HG03565 (cell line): ENCODE data around the gene NPLOC4.

Experiments
- ATAC-seq: cut with Tn5 transposase; IDR thresholded peaks from one replicate; pipeline ENCODE4 v1.9.1; 2021; ENCODE audit warnings: mild to moderate bottlenecking, moderate library complexity; ENCODE audit not compliant: unreplicated experiment

Gene NPLOC4

DNA sequence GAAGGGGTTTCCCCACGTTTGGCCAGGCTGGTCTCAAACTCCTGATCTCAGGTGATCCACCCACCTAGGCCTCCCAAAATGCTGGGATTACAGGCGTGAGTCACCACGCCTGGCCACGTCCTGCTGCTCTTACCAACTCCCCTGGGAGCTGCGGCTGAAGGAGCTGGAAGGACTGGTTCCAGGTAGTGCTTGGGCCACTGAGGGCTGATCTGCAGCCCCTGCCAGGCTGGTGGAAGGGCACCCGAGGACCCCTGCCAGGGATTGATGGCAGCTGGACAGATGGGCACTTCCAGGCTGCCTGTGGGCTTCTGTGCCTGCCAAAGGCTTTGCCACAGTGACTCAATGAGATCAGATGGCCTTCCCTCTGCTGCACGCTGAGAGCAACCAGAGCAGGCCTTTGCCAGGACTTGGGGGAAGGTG lies 27.1 kb upstream of the NPLOC4 start:
- ATAC-seq: no peak

DNA sequence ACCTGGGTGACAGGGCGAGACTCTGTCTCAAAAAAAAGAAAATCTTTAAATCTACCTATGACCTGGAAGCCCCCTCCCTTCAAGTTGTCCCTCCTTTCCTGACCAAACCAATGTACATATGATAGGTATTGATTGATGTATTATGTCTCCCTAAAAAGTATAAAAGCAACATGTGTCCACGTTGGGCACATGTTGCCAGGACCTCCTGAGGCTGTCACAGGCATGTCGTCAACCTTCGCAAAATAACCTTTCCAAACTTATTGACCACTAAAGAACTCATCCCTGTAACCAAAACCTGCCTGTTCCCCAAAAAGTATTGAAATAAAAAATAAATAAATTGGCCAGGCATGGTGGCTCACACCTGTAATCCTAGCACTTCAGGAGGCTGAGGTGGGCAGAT lies 25.1 kb upstream of the NPLOC4 start:
- no peak for ATAC-seq

DNA sequence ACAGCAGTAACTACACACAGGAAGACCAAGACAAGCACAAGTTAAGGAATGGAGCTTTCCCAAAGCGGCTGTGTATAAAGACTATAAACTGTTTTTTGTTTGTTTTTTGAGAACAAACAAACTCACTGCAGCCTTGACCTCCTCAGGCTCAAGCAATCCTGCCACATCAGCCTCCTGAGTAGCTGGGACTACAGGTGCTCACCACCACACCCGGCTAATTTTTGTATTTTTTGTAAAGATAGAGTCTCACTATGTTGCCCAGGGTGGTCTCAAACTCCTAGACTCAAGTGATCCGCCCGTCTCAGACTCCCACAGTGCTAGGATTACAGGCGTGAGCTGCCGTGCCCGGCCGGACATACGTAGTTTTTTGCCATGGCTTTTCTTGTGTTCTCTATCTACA lies 23.5 kb upstream of the NPLOC4 start:
- ATAC-seq: no peak

DNA sequence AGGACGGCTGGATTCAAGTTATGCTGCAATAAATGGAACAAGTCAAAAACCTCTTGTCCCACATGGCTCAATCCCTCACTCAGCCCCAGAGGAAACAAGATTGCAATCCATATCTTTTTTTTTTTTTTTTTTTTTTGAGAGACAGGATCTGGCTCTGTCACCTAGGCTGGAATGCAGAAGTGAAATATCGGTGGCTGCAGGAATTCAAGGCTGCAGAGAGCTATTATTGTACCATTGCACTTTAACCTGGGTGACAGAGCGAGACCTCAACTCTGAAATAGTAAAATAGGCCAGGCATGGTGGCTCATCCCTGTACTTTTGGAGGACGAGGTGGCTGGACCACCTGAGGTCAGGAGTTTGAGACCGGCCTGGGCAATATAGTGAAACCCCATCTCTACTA lies 22.1 kb upstream of the NPLOC4 start:
- no peak for ATAC-seq

DNA sequence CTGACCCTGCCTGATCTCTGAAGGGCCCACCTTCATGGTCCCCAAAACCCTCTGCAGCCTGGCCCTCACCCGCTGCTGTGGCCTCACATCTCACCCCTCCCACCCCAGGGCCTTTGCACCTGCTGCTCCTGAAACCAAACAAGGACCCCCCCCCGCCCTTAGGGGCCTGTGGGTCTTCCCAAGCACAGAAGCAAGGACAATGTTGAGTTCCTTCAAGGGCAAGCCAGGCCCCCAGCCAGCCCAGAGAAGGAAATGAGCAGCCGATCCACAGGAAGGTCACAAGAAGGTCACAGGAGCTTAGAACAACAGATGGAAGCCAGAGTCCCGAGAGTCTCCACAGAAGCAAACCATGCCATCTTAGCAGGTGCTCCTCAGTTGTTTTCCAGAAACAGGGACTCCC lies 19.9 kb upstream of the NPLOC4 start:
- no peak for ATAC-seq

DNA sequence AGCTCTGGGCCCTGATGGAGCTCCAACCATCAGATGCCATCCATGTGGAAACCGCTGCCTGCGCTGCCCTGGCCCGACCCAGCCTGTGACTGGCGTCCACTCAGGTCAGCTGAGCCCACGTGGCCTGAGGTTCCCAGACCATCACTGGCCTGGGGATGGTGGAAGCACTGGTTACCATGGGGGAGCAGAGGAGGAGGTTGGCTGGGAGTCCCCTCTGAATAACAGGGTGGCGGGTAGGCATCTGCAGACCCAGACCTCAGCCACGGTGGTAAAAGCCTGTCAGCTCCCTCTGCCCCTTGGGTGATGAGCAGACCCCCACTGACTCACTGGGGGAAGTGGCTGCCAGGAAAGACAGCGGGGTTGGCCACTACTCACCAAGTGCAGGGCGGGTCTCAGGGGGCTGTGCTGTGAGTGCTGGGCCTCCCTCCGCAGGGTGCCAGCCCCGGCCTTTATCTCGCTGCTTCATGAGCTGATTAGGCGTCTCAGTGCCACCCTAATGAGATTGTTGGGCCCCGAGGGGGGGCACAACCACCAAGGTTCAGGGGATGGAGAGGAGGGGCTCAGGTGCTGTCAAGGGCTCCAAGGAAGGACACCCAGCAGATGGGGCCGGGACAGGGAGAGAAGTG lies 19.3 kb upstream of the NPLOC4 start, which contains the start of gene PDE6G:
PDE6G (minus strand) TSS at position 425 of the 626 bp plus-strand sequence. CDS start 3,237 bp downstream, outside the sequence.
- ATAC-seq: no peak

DNA sequence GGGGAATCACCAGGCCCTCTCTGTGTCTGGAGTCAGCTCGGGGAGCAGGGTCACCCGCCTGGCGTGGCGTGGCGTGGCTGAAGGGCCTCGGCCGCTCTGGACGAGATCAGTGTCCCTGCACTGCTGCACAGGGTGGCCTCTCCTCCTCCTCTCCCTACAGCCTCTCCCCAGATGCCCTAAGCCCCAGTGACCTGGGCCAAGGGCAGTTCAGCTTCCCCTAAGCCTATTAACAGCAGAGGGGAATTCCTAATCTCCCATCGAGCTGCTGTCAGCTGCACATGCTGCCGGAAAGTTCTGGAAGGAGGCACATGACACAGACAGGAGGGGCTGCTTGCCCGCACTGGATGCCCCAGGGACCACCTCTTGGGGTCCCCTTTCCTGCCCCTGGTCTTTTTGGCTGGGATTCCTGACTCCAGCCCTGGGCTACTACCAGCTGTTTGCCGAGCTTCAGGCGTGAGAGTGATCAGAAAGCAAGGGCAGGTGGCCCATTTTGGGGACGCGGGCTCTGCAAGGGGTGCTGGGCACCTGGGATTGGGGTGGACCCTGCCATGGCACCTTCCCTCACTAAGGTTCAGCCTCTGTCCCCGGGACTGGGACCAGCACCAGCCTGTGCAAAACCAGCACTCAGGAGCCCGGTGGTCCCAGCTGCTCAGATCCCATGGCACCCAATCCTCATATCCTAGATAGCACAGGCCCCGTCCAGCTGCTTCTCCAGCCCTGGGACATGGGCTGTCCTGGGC lies 18.6 kb upstream of the NPLOC4 start:
- no peak for ATAC-seq

DNA sequence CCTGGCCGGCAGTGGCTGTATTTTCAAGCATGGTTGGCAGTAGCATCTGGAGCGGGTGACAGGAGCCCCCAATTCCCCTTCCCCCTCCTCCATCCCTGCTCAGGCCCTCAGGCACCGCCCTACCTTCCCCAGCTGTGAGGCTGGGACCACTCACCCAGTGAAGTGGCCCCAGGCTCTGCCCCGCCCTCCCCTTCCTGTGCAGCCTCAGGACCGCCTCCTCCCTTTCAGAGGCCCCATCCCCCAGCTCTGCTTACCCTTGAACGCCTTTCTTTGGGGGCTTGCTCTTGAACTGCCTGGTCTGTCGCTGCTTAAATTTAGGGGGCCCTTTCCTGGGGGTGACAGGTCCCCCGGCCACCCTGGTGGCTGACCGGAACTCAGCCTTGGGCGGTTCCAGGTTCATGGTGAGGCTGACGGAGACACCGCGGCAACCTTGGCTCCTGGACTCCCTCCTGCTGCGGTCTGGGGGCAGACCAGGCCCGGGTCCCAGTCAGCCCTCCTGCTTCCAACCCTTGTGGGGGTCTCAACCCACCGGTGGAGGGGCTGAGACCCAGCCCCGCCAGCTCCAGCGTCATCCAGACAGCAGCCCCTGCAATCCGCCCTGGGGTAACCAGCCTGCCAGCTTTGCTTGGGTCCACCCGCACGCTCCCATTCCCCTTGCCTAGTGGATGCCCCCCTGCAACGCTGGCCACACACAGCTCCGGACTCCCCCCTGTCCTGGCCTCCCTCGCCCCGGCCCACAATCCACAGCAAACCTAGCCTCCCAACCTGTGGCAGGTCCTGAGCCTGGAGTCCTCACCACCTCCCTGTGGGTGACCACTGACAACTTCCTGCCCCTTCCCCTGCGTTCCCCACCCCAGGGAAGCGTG lies 16.2 kb upstream of the NPLOC4 start:
- ATAC-seq: no peak

DNA sequence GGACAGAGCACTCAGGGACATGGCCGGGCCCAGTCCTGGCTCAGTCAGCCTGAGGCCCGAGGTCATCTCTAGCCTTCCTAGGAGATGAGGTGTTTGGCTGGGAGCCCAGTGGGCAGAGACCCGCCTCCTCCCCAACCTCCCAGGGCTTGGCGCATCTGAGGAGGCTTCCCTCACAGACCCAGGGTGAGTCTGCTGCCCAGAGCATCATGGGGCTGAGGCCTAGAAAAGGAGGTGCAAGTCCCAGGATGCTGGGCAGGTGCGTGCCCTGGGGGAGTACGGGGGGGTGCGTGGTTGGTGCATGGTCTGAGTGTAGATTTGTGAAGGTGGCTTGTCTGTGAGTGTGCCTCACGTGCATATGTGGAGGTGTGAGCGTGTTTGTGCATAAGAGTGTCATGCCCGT lies 14.8 kb upstream of the NPLOC4 start:
- ATAC-seq: no peak

DNA sequence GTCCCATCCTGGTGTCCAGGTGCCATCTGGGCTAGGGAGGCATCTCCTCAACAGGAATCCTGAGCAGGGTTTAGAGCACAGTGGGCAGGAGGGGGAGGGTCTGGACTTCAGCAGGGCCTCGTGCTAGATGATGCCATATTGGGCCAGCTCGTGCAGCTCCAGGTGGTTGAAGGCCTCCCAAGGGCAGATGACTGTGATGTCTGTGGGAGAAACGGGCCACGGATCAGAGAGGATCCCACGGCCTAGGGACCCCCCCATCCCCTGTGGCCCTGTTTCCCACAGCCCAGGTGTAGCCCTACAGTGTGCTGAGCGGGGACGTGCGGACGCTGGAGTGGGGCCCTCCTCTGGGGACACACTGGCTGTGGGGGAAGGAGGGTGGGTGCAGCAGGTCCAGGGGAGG lies 14.0 kb upstream of the NPLOC4 start:
- ATAC-seq: no peak

DNA sequence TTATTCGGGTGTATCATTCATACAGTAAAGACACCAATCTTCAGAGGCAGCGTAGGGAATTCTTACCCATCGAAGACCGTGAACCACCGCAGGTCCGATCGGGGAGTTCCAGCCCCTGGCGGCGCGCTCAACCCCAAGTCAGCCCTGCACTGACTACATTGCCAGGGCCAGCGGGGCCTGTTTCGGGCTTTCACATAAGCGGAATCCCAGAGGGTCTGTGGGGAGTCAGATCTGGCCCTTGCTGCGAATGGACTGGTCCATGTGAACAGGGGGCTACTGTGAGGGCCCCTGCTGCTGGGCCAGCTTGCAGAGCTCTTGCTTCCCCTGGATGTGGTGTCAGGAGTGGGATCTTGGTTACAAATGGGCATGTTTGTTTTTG lies 11.8 kb upstream of the NPLOC4 start:
- no peak for ATAC-seq

DNA sequence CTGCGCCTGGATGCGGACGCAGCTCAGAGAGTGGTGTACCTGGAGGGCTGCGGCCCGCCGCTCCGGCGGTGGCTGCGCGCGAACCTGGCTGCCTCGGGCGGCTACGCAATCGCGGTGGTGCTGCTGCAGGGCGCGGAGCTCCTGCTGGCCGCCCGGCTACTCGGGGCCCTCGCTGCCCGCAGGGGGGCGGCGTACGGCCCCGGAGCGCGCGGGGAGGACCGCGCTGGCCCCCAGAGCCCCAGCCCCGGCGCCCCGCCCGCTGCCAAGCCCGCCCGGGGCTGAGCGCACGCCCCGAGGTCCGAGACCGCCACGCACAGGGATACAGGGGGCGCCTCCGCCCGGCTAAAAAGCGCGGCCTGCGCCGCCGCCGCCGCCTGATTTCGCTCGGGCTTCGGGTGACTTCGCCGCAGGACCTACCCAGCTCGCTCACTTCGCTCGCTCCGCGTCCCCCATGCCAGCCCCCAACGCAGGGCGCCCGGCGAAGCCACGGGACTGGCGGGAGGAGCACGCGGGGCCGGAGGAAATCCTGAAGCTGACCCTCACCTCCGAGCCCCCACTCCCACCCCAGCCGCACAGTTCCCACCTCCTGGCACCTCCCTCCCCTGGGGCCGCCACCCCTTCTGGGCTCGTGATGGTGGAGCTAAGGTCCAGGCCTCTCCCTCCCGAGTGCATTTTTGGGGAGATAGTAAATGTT lies 11.2 kb upstream of the NPLOC4 start:
- ATAC-seq: no peak

DNA sequence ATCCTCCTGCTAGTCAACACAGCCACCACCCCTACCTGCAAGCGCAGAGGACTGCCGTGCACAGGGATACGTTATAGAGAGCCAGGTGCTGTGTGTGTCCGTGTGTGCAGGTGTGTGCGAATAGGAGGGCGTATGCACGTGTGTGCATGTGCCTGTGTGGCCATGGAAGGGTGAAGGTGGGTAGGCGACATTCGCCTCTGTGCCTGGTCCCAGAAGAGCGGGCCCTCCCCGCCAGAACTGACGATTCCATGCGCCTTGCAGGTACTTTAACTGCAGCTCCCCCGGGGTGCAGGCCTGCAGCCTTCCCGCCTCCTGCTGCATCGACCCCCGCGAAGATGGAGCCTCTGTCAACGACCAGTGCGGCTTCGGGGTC lies 10.7 kb upstream of the NPLOC4 start:
- ATAC-seq: no peak

DNA sequence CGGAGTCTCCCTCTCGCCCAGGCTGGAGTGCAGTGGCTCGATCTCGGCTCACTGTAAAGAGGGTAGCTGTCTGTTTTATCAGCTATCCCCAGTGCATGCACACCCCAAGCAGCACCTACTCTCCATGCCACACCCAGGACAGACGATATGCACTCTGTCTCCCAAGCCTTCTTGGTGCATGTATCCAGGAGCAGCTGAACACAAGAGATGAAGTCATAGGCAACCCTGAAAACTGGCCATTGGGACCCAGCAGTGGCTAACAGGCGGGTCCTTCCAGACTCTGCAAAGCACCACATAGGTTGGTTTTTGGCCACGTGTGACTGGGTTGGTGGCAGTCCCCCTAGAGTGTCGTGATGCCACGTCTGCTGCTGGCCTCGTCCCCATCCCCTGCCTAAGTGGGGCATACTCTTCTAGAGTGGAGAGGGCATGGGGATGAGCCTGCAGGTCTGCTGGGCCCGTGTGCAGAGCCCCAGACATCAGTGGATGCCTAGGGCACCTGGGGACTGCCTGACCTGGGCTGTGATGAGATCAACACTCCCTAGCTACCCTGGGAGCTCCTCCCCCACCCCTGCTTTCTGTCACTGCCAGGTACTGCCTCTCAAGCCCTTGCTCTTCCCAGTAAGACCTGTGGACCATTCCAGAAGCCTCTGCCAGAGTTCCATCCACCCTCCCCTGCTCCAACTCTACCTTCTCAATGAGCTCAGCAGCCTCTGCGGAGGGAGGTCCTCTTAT lies 10.1 kb upstream of the NPLOC4 start:
- ATAC-seq: no peak

DNA sequence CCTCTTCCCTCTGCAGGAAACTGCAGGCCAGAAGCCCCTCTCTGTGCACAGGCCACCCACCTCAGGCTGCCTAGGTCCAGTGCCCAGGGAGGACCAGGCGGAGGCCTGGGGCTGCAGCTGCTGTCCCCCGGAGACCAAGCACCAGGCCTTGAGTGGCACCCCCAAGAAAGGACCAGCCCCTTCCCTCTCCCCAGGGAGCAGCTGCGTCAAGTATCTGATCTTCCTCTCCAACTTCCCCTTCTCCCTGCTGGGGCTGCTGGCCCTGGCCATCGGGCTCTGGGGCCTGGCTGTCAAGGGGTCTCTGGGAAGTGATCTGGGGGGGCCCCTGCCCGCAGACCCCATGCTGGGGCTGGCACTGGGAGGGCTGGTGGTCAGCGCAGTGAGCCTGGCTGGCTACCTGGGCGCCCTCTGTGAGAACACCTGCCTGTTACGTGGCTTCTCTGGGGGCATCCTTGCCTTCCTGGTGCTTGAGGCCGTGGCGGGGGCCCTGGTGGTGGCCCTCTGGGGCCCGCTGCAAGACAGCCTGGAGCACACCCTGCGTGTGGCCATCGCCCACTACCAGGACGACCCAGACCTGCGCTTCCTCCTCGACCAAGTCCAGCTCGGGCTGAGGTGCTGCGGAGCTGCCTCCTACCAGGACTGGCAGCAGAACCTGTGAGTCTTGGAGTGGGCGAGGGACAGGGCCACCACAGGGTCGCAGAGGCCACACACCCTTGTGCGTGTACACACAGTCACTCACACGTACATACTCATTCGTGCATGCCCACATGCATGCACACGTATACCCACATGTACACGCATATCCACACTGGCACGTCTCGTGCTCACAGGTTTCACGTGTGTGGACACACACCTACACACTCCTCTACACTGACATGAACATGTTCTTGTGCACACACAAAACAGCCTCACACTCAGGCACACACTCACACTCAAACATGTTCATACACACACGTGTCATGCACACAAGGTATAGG lies 8.4 kb upstream of the NPLOC4 start:
- ATAC-seq: no peak

DNA sequence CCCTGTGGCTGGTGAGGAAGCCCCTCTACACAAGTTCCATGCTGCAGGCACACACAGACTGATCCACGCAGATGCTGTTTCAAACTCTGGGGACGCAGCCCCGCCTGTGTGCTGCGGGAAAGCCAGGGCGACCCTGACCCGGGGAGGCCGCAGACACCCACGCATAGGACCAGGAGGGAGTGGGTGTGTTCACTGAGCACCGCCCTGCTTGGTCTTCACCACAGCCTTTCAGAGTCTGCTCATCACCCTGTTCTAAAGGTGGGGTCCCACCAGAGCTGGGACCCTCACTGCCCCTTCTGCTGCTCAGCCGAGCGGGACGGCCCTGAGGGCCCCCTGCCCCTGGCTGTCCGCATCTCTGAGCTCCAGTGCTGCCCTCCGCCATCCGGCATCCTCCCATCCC lies 7.6 kb upstream of the NPLOC4 start:
- ATAC-seq: no peak

DNA sequence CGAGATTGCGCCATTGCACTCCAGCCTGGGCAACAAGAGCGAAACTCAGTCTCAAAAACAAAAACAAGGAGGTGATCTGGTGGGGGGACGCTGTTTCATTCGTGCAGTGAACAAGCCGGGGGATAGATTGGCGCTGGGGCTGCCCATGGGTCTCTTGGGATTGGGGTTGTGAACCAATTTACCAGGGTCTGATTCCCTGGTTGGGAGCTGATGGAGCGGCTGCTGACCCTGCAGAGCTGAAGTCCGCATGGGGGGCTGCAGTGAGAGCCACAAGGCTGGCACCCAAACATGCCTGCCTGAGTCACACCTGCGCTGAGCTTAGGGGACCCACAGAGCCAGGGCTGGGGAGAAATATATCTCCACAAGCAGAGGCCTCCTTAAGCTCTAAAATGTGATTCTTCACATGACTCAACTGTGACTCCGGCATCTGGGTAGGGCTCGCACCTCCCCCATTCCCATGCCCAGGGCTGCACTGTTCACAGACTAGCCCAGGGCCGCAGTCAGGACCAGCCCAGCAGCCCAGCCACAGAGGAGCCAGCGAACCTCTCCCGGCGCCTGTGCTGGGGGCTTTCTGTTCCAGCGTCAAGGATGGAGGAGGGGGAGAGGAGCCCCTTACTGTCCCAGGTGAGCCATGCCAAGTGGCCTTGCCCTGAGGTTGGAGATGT lies 5.0 kb upstream of the NPLOC4 start:
- no peak for ATAC-seq

DNA sequence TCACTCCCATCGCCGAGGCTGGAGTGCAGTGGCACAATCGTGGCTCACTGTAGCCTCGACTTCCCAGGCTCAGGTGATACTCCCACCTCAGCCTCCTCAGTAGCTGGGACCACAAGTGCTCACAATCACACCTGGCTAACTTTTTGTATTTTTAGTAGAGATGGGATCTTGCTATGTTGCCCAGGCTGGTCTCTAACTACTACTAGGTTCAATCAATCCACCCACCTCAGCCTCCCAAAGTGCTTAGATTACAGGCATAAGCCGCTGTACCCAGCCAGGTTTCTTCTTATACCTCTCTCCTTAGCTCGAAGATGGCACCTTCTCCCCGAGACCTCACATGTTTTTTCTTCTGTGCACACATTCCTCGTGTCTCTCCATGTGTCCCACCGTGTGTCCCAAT lies 3.1 kb upstream of the NPLOC4 start:
- ATAC-seq: no peak

DNA sequence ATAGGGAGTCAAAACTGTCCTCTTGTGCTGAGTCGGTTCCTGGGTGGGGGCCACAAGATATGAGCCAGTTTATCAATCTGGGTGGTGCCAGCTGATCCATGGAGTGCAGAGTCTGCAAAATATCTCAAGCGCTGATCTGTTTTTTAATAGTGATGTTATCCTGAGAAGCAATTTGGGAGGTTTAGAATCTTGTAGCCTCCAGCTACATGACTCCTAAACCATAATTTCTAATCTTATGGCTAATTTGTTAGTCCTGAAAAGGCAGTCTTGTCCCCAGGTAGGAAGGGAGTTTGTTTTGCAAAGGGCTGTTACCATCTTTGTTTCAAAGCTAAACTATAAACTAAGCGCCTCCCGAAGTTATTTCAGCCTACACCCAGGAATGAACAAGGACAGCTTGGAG lies 1.8 kb upstream of the NPLOC4 start:
- no peak for ATAC-seq
